ENCODE data around the gene PNPLA7. TPM values are rescaled to one million over a fixed set of nuclear protein-coding genes. Genes with fewer than 3 reads are reported as not detected.

Gene PNPLA7
- total and polyA plus RNA-seq, 10 of the 15 experiments (the other 5 are each of a cell fraction or from before 2014, with no cell fraction given): 0.04 to 0.85 (median 0.19) TPM; not detected in 1

- H3K79me2 ChIP-seq (ENCODE audit: control insufficient read depth, insufficient read depth, low read length): no peaks in the 10 kb centered on the region
- H3K27me3 ChIP-seq (replicated peaks in 1 of 2; ENCODE audit: control insufficient read depth in 2 of 2, insufficient read depth in 2 of 2, low read length in 1 of 2): no peaks in the 10 kb centered on the region; a peak in 1 of 4 replicates
- BruUV-seq (replicated peaks): no TSS peak
- no peak overlapping the region for H3K4me2 ChIP-seq (ENCODE audit: control insufficient read depth, insufficient read depth)
- ChIA-PET CTCF (interaction anchor here (1.1 to 1.8 kb wide), 2 partner anchors 10 to 42 kb away, joined by 3 to 11 read pairs; no protein-coding TSS in a partner anchor), RAD21 (ENCODE audit: unreplicated experiment) (interaction anchor here (1.0 kb wide), 1 partner anchor 10 kb away, joined by 3 read pairs; no protein-coding TSS in a partner anchor), POLR2A (no interaction called here), SMC1A (ENCODE audit: uncharacterized antibody, unreplicated experiment) (interaction anchor here (1.3 kb wide), 1 partner anchor 10 kb away, joined by 3 read pairs; no protein-coding TSS in a partner anchor)
- H3K4me3 ChIP-seq: no peak overlapping the region
- no peak for ATAC-seq
- no peaks in the 10 kb centered on the region; the same call in 2 of the 3 replicates for H3K9me3 ChIP-seq (replicated peaks; ENCODE audit: control insufficient read depth, insufficient read depth, low read length)
- 70% methylated on average over 10 of the region's 10 CpGs for WGBS (ENCODE audit: insufficient coverage, insufficient replicate concordance, low lambda C conversion rate, missing lambda C conversion rate)
- H3K36me3 ChIP-seq (ENCODE audit: control insufficient read depth in 2 of 2, insufficient read depth in 2 of 2, low read length in 1 of 2): no peaks in the 10 kb centered on the region
- intact Hi-C loops (cut with micrococcal nuclease; ENCODE audit: unreplicated experiment): no loop called here
- H3K4me1 ChIP-seq (ENCODE audit: control insufficient read depth, insufficient read depth, low read length): peaks cover 6% of the 10 kb centered on the region
- in situ Hi-C loops (cut with MboI): no loop called here
- no peak overlapping the region for H3K9ac ChIP-seq (ENCODE audit: control insufficient read depth, insufficient read depth, low read length)
- TF ChIP-seq ZNF622 (IDR thresholded peaks at IDR 0.05) (no peak), CBX5 (IDR thresholded peaks at IDR 0.05; ENCODE audit: low read depth) (no peak), ZBTB11 (CRISPR knock-in tag; IDR thresholded peaks at IDR 0.05) (no peak), NRF1 (conservative IDR thresholded peaks at IDR 0.05; ENCODE audit: low read depth, low read length) (no peak)
- no peak overlapping the region for H3K27ac ChIP-seq (ENCODE audit: control insufficient read depth, insufficient read depth)
- no peak overlapping the region for H2AFZ ChIP-seq (ENCODE audit: control insufficient read depth, low read depth, low read length)
- no peaks in the 10 kb centered on the region for H4K20me1 ChIP-seq (ENCODE audit: control insufficient read depth, insufficient read depth)
- DNase-seq (ENCODE audit: low read depth, low spot score): no peak
- FAIRE-seq: no peak
These were observed 5.1 kb downstream of the PNPLA7 start for GRCh38 chr9:137545123-137545522.

All from GM12878 (cell line).